HTERT RPE-1 (cell line): ENCODE measurements around the gene JAKMIP2.
"Not testable (repeated sequence)": the region's sequence is repeated elsewhere in the genome, so short reads cannot be mapped to it uniquely, and the experiment has no call there.

Source experiments
- in situ Hi-C: fragments of 300-500 bp; cut with MboI; formaldehyde crosslinking; loops from 4 replicates; pipeline ENCODE4 v1.14.3; 2020; ENCODE audit warnings: low sequenced_read_pairs

JAKMIP2 gene

DNA sequence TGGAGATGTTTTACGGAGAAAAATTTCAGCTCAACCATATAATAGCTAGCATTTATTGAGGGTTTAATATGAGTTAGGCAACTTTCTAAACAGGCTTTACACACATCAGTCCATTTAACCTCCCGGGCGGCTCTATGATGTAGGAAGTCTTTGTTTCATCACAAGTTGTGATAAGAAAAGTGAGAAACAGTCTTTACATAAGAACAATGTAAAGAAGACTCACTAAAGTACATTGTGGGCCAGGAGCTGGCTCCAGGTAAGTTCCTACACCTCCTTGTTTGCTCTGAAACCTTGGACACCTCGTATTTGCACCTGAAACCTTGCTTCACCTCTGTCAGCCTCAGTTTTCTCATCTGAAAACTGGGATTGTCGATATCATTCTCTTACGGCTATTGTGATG is 116.1 kb downstream of the JAKMIP2 start:
- in situ Hi-C loops: no loop called here

- in situ Hi-C loops: no loop called here
Measured at GRCh38 chr5:147661541-147661940, 121.0 kb downstream of the JAKMIP2 start.

DNA sequence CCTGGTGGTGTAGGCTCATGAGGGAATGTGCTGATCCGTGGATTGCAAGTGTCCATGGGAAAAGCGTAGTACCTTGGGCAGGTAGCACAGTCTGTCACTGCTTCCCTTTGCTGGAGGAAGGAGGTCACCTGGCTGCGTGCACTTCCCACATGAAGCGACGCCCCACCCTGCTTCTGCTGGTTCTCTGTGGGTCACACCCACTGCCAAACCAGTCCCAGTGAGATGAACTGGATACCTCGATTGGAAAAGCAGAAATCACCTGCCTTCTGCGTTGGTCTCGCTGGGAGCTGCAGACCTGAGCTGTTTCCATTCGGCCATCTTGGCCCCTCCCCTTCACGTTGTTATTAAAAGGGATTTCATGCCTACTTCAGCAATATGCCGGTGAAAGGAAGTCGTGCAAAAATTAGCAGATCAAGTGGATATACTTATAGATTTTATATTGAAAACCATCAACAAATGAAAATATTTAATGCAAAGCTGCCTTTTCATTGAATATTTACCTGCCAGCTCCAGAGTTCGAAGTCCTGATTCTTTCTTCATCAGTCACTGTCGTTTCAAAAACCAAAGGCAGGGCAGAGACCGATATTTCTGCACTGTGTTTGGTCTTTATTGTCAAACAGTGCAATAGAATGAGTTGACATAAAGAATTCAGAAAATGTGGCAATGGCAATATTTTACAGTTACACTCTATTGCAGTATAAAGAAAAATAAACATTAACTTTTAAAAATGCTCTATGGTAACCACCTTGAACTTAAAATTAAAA is 123.2 kb downstream of the JAKMIP2 start:
- in situ Hi-C loops: no loop called here

DNA sequence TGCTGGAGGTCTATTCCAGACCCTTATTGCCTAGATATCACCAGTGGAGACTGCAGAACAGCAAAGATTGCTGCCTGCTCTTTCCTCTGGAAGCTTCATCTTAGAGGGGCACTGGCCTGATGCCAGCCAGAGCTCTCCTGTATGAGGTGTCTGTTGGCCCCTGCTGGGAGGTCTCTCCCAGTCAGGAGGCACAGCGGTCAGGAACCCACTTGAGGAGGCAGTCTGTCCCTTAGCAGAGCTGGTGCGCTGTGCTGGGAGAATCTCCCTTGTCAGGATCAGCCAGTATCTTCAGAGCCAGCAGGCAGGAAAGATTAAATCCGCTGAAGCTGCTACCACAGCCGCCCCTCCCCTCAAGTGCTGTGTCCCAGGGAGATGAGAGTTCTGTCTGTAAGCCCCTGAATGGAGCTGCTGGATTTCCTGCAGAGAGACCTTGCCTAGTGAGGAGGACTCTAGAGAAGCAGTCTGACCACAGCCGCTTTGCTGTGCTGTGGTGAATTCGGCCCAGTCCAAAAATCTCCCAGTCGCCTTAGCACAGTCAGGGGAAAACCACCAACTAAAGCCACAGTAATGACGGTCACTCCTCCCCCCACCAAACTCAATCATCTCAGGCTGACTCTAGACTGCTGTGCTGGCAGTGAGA is 124.1 kb downstream of the JAKMIP2 start:
- in situ Hi-C loops: no loop called here

DNA sequence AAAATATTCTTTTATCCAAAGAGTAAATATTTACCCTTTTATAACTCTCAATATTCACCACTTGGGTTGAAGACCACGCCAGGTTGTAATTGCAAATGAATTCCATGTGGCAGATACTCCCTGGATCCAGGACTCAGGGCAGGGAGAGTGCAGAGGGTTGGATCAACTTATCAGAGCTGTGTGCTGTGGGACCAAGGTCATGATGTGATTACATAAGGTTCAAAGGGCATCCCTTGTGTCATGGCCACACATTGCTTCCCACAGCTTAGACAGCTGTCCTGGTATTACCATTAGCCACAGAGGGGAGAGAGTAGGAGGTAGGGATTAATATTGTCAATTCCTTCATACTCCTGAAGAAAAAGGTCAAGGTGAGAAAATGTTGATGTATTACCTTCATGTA is 133.9 kb downstream of the JAKMIP2 start:
- in situ Hi-C loops: no loop called here

GRCh38 chr5:147645197-147645596 is 137.3 kb downstream of the JAKMIP2 start:
- in situ Hi-C loops: no loop called here

DNA sequence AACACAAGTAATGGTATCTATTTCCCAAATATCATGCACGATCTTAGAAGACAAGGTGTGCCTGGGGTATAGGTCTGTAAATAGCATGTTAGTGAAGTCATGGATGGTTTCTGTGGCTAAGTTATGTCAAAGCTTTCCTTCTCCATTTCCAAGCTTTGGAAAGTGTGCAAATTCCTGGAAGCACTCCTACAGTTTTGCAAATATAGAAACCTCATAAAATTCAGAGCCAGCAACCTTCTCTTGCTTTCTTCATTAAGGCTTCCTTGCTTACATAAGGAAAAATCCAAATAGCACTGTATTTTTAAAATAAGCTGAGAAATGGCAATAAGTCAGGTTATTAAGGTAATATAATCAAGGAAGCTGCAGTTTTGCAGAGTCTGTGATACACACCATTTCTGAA is 138.1 kb downstream of the JAKMIP2 start:
- in situ Hi-C loops: no loop called here

DNA sequence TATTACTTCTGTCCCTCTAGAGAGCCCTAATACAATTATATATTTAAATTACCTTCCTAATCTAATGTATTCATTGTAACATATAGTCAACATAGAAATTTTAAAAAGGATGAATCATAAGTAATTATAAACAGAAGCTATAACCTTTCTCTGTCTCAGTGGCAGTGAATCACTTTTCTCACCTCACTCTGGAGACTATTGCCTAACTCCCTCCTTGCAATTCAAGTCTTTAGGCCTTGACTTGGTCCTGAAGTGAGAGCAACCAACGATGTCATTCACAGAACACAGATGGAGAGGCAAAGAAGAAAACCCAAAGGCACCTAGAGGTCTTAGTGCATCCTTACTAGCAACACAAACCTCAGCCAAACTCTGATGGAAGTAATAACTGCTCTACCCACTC is 139.4 kb downstream of the JAKMIP2 start:
- in situ Hi-C loops: no loop called here

DNA sequence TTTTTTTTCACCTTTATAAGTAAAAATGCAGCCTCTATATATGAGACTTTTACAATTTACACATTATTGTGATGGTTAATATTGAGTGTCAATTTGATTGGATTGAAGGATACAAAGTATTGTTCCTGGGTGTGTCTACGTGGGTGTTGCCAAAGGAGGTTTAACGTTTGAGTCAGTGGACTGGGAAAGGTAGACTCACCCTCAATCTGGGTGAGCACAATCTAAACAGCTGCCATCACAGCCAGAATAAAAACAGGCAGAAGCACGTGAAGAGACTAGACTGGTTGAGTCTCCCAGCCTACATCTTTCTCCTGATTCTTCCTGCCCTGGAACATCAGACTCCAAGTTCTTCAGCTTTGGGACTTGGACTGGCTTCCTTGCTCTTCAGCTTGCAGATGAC is 139.9 kb downstream of the JAKMIP2 start:
- in situ Hi-C loops: no loop called here

DNA sequence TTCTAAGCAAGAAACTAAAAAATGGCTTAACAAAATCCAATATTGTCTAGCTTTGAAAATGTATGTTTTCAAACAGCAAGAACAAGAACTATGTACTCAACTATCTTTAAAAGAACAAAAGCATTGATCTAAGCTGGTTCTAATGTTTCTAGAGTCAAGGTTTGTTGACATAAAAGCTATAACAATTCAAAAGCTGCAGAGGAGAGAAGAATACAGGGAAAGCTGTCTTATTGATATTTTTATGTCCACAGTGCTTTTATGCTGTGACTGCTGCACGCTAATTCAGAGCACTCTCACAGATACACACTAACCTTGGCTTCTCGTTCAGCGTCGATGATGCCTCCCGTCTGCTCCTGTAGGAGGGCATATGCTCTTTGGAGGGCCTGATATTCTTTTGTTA is 143.2 kb downstream of the JAKMIP2 start:
- in situ Hi-C loops: no loop called here

DNA sequence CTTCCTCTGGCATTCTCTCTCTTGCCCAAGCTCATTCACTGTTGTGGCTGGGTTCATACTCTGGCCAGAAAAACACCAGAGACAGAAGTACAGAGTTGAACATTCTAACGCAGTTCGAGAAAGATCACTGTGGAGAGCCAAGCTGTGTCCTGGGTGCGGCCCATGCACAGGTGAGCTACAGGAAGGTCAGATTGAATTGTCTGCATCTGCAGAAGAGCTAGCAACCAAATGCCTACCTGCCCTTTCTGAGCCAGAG is 145.9 kb downstream of the JAKMIP2 start:
- in situ Hi-C loops: no loop called here

GRCh38 chr5:147635882-147636728 is 146.4 kb downstream of the JAKMIP2 start:
- in situ Hi-C loops: no loop called here

- in situ Hi-C loops: not testable (repeated sequence)
Measured at GRCh38 chr5:147635439-147635838, 147.1 kb downstream of the JAKMIP2 start.

GRCh38 chr5:147633173-147633572 is 149.4 kb downstream of the JAKMIP2 start:
- in situ Hi-C loops: no loop called here

DNA sequence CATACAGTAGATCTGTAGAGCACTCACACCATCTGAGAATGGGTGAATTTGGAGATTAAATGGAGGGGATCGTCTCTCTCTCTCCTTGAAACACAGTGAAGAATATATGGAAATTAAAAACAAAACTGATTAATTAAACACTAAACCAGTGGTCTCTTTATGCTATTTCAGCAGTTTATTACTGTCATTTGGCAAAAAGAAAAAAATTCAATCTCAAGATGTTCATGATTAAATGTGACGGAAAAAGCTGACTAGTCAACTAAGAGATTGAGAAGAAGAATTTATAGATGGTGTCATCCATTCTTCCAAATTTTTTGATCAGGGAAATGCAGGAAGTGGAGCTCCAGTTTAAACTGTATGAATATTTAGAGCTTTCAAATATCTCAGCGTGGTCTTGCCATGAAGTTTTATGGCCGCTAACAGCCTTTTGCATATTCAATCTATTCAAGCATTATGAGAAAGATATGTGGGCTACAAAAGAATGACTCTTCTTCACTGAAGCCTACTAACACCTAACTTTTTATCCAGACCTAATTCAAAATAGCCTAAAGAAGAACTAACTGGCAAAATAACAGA is 151.0 kb downstream of the JAKMIP2 start:
- in situ Hi-C loops: no loop called here

DNA sequence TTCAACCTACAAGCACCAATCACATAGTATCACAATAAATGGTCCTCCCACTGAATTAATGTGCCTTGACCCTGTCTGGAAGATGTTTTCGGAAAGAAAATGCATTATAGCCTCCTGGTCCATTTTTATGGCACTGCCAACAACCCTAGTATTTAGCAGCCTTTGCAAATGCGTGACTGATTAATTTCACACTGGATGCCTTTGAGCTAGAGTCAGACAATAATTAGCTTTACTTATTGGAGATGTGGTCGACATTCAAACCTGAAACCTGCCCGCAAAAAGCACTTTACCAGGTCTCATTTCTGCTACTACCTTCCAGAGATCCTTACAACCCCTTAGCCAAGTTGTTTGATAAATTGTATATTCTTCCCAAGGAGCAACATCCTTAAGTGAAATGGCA is 153.3 kb downstream of the JAKMIP2 start:
- in situ Hi-C loops: no loop called here

GRCh38 chr5:147628058-147628895 is 154.3 kb downstream of the JAKMIP2 start:
- in situ Hi-C loops: no loop called here

- in situ Hi-C loops: no loop called here
Measured at GRCh38 chr5:147626464-147626863, 156.1 kb downstream of the JAKMIP2 start.

- in situ Hi-C loops: no loop called here
Measured at GRCh38 chr5:147621016-147621415, 161.5 kb downstream of the JAKMIP2 start.

DNA sequence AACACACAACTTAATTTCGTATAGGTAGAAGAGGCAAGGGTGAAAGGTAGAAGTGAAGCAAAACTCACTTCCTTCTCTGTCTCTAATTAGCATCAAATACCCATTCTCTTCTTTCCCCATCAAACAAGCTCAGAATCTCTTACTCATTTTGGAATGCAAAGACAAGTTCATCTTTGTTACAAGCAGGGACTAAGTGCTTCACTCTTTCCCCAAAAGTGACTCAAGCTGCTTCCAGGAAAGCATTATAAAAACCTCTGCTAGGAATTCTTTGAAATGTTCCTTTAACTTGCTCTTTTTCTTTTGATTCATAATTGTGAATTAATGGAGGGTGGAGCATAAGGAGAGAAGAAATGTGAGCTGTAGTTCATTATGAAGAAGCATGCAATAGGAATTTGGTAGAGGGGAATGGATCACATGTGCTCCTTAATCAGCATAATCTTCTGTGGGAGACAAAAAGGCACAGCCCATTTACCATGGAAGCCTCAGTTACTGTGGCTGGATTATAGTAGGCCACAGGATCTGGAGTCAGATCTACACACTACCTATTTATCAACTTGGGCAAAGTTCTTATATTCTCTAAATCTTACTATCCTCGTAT is 163.1 kb downstream of the JAKMIP2 start:
- in situ Hi-C loops: no loop called here
